HG02970 (cell line): ENCODE results near the gene CNOT6.

ENCODE experiments used
- ATAC-seq: cut with Tn5 transposase; IDR thresholded peaks from one replicate; pipeline ENCODE4 v1.9.1; 2021; ENCODE audit warnings: mild to moderate bottlenecking, moderate library complexity, moderate number of reproducible peaks; ENCODE audit not compliant: unreplicated experiment, low FRiP score

The CNOT6 gene

GRCh38 chr5:180557217-180557809 lies 63.1 kb downstream of the CNOT6 start:
- no peak for ATAC-seq

GRCh38 chr5:180558232-180558631 lies 64.1 kb downstream of the CNOT6 start:
- ATAC-seq, result no peak

- ATAC-seq, result no peak
These were observed 69.8 kb downstream of the CNOT6 start for GRCh38 chr5:180563994-180564393.

- ATAC-seq, result no peak
These were observed 74.7 kb downstream of the CNOT6 start for GRCh38 chr5:180568914-180569313.

- no peak for ATAC-seq
These were observed 81.4 kb downstream of the CNOT6 start for GRCh38 chr5:180575571-180575970.

DNA sequence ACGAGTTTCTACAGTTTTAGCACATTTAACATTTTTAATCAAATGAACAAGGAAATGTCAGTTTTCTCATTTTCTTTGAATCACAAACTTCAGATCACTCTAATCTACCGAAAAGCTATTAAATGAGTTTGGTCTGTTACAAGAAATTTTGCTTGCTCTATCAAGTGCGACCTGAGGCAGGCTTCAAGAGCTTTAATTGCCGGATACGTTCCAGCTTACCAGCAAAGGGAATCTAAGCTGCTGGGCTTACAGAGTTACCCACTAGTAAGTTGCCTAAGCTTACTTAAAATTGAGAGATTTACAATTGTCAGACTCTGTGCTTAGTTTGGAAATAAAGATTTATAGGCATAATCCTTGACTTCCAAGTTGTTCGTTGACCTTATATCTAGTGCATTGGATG lies 86.5 kb downstream of the CNOT6 start:
- no peak for ATAC-seq

- ATAC-seq, result no peak
These were observed 89.6 kb downstream of the CNOT6 start for GRCh38 chr5:180583738-180584137.

GRCh38 chr5:180586204-180586603 lies 92.0 kb downstream of the CNOT6 start:
- ATAC-seq, result no peak

DNA sequence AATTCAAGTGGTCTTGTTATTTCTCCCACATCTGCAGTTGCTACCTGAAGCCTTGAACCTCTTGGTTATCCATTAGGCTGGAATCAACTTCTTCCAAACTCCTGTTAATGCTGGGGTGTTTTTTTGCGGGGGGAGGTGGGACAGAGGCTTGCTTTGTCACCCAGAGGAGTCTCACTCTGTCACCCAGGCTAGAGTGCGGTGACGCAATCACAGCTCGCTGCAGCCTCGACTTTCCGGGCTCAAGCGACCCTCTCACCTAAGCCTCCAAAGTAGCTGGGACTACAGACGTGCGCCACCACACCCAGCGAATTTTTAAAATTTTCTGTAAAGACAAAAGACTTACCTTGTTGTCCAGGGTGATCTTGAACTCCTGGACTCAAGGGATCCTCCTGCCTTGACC lies 92.7 kb downstream of the CNOT6 start:
- ATAC-seq, result no peak

DNA sequence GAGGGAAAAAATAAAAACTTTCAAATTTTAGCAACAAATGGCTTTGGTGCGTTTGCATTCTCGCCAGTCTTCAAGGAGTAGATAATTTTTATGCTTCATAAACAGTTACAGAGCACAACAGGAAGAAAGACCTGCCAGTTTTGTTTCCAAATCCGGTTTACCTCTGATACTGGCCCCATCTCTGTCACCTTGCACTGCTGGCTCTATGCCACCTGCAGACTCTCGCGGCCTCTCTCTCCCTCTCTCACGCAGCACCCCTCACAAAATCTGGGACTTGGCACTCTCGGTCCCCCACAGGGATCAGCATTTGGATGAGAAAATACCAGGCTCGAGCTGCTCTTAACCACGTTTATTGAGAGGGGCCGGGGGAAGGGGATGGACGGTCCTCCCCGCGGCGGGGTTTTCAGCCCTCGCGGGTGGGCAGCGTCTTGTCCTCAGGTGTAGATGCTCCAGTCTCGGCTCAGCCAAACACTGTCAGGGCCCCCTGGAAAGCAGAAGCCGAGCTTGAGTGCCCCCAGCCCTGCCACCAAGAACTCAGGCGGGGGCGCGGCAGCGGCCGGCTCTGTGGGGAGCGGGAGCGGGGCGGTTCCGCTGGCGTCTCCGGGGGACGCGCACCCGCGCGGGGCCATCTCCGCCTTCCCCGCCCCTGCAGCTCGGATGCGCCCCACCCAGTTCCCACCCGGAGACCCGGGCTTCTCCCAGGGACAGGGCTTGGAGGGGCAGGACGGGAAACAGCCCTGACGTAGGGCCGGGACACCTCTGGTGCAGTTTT lies 95.8 kb downstream of the CNOT6 start:
- ATAC-seq, result no peak

DNA sequence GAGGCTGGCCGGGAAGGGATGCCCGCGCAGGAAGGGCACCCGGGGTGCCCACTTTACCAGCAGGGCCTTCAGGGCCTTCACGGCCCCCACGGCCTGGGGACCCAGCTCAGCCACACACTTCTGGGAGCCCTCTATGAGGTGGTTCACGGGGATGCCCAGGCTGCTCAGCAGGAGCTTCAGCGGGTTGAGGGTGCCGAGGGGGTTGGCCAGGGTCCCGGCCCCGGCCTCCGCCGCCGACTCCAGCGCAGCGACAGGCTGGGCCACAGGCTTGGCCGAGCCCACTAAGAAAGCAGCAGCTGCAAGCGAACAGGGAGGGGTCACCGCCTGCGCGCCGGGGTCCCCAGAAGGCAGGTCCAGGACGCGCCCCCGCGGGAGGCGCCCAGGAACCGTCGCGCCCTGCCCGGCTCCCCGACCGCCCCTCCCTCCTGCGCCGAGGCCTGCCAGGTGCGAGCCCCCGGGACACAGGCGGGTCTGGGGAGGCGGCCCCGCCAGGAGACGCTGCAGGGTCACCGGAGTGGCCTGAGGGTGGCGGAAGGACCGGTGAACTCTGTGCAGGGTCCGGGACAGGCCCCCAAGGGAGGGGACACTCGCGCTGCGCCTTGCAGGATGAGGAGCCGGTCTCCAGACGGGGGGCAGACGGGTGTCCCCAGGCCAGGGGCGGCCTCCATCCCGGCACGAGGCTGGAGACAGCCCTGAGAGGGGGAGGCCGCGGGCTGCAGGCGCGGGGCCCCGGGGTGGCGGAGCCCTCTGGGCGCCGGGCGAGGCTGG lies 96.5 kb downstream of the CNOT6 start:
- no peak for ATAC-seq

- no peak for ATAC-seq
These were observed 97.2 kb downstream of the CNOT6 start, which contains the start of gene SCGB3A1 for GRCh38 chr5:180591311-180591887. Gene SCGB3A1, minus strand, starts transcription at chr5:180591499. Its CDS starts 37 bp downstream, at chr5:180591462.

DNA sequence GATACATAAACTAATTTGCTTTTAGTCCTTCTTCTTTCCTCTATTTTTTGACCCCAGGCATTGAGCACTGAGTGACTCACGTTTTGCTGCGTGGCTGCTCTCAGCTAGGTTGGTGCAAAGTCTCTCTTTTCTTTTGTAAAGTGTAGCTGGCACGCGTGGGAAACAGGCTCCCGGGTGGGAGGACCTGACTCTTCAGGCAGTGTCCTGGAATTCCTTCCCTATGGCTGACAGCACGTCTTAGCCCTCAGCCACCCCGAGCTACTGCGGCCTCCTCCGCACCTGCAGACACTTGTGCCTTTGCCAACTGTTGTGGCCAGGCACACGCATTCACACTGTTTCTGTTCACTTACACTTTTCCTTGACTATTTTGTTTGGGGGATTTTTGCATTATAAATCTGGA lies 98.0 kb downstream of the CNOT6 start:
- ATAC-seq, result no peak

DNA sequence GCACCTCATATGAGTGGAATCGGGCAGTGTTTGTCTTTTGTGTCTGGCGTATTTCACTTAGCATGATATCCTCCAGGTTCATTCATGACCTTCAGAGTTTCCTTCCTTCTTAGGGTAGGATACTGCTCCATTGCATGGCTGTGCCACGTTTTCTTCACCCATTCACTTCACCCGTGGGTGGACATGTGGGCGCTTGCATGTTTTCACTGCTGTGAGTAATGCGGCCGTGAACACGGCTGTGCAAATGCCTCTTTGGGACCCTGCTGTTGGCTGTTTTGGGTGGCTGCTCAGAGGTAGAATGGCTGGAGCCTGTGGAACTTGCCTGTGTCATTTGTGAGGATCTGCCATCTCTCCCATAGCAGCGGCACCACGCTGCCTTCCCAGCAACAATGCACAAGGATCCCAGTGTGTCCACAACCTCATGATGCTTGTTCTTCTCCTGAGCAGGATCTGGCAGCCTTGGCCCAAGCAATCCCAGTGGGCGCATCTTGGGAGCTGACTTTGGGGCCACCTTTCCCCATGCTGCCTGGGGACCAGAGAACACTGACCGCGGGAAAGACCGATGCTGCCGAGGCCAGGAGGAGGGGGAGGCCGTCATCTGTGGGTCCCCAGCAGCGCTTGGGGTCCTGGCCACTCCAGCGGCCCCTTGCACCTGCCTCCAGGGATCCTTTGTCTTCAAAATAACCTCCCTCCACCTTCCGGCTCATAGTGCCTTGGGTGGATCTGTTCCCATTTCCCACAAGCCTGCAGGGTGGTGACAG lies 99.4 kb downstream of the CNOT6 start:
- ATAC-seq, result no peak

- ATAC-seq, result no peak
These were observed 100.3 kb downstream of the CNOT6 start for GRCh38 chr5:180594311-180595045.

- ATAC-seq, result no peak
These were observed 100.8 kb downstream of the CNOT6 start for GRCh38 chr5:180595046-180595379.

- ATAC-seq, result no peak
These were observed 101.4 kb downstream of the CNOT6 start for GRCh38 chr5:180595381-180596114.

DNA sequence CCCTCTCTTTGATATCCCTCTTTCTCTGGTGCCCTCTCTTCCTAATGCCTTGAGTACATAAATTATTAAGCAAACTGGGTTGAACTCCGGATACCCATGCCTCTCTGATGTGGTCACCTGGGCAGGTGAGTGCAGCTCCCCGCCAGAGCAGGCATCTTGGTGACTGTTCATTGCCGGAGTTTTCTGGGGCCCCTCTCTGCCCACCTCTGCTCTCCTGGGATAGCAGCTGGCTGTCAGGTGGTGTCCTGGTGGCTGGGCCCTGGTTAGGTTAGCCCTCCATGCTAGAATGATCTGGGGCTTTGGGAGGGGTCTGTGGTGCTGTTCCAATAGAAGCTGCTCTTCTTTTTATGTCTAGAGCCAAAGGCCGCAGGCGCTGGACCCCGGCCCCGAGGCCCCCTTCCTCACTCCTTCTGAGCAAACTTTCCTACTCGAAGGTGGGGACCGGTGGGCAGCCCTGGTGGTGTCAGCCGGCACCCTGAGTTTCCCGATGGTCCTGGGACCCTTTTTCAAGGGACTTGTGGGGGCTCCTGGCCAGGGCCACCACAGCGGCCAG lies 102.0 kb downstream of the CNOT6 start:
- ATAC-seq, result no peak
